OCI-LY7 (cell line): ENCODE data around the gene FMNL3. TPM values are rescaled to one million over a fixed set of nuclear protein-coding genes. Genes with fewer than 3 reads are reported as not detected.

ENCODE experiments used
- BruUV-seq: library from RNA; stranded (reverse); fragments of 400-500 nt; replicated peaks from 2 replicates; lab custom pipeline; 2021; lab: Mats Ljungman, UMichigan
- CTCF ChIA-PET: fragments of 300-600 bp; sonication (Branson Sonifier 250); formaldehyde crosslinking; loops from one replicate; lab custom pipeline; 2022; ENCODE audit warnings: antibody characterized with exemption; ENCODE audit not compliant: unreplicated experiment; lab: Charles Lee
- POLR2A ChIA-PET: fragments of 300-600 bp; sonication (Branson Sonifier 250); formaldehyde crosslinking; loops from one replicate; lab custom pipeline; 2022; ENCODE audit warnings: antibody characterized with exemption; lab: Charles Lee
- DNase-seq: peaks from one replicate; pipeline ENCODE4 v3.0.0-alpha.2; 2015; ENCODE audit warnings: low spot score
- H2AFZ ChIP-seq: fragments of 200-600 bp; sonication (generic), shearing (Covaris generic); 2 replicates; pipeline ENCODE4 v1.6.1; 2014; ENCODE audit warnings: mild to moderate bottlenecking, antibody characterized with exemption, low read length, moderate library complexity
- H3K27ac ChIP-seq: fragments of 200-600 bp; sonication (generic); 2 replicates; pipeline ENCODE4 v1.5.1; 2014; ENCODE audit warnings: mixed run types, low read depth, mild to moderate bottlenecking, moderate library complexity, low read length, inconsistent platforms; ENCODE audit not compliant: poor library complexity, severe bottlenecking
- H3K36me3 ChIP-seq: fragments of 200-600 bp; sonication (generic); 2 replicates; pipeline ENCODE4 v1.6.1; 2014; ENCODE audit warnings: mild to moderate bottlenecking, antibody characterized with exemption, low read length, moderate library complexity, mixed read lengths; ENCODE audit not compliant: insufficient read depth
- H3K4me1 ChIP-seq: fragments of 200-600 bp; sonication (generic); 2 replicates; pipeline ENCODE4 v1.5.1; 2014; ENCODE audit warnings: mild to moderate bottlenecking, low read length; ENCODE audit not compliant: insufficient read depth, poor library complexity, severe bottlenecking
- H3K4me2 ChIP-seq: fragments of 200-600 bp; sonication (generic); 2 replicates; pipeline ENCODE4 v1.6.1; 2014; ENCODE audit warnings: mild to moderate bottlenecking, low read length
- H3K4me3 ChIP-seq: fragments of 200-600 bp; sonication (generic); 2 replicates; pipeline ENCODE4 v1.5.1; 2014; ENCODE audit warnings: mild to moderate bottlenecking, low read depth, low read length; ENCODE audit not compliant: poor library complexity, severe bottlenecking
- H3K79me2 ChIP-seq: fragments of 200-600 bp; sonication (generic); 2 replicates; pipeline ENCODE4 v1.6.1; 2016; ENCODE audit warnings: low read depth, mild to moderate bottlenecking, low read length, moderate library complexity, mixed read lengths; ENCODE audit not compliant: insufficient read depth
- H3K9me2 ChIP-seq: fragments of 200-600 bp; sonication (generic); 2 replicates; pipeline ENCODE4 v1.6.1; 2016; ENCODE audit warnings: mild to moderate bottlenecking, low read length, mixed read lengths; ENCODE audit not compliant: insufficient read depth
- H3K9me3 ChIP-seq: fragments of 200-600 bp; sonication (generic); 2 replicates; pipeline ENCODE4 v1.6.1; 2014; ENCODE audit warnings: mild to moderate bottlenecking, mixed run types, low read length, mixed read lengths
- H4K20me1 ChIP-seq: fragments of 200-600 bp; sonication (generic); 2 replicates; pipeline ENCODE4 v1.6.1; 2014; ENCODE audit warnings: mild to moderate bottlenecking, antibody characterized with exemption, low read length, moderate library complexity, mixed read lengths; ENCODE audit not compliant: insufficient read depth
- CTCF ChIP-seq: fragments of 200-600 bp; sonication (generic); conservative IDR thresholded peaks from 2 replicates; pipeline ENCODE4 v1.5.1; 2014; ENCODE audit warnings: mild to moderate bottlenecking, antibody characterized with exemption, low read length, moderate library complexity, mixed read lengths
- EZH2phosphoT487 ChIP-seq: fragments of 200-600 bp; sonication (generic); IDR thresholded peaks from 2 replicates; pipeline ENCODE4 v1.6.1; 2018; ENCODE audit warnings: low read depth, borderline replicate concordance, mild to moderate bottlenecking, mixed run types, antibody characterized with exemption, low read length, moderate library complexity, mixed read lengths
- intact Hi-C: fragments of 100-400 bp; cut with micrococcal nuclease; formaldehyde crosslinking; loops from one replicate; pipeline ENCODE4 v1.10.0; 2022; ENCODE audit not compliant: unreplicated experiment
- total RNA-seq, 2 experiments: library from RNA; depleted of rRNA in 1 of 2; stranded (reverse); fragments of >200 nt in 1 of 2; shearing (Covaris generic) in 1 of 2; gene quantifications; 2 replicates each; pipeline ENCODE4 v1.2.3, GENCODE V29; 2014 to 2022

Gene FMNL3
- total RNA-seq, 2 experiments from 2014 or later: 13.8 to 28.7 TPM

GRCh38 chr12:49673446-49674317 lies 33.5 kb downstream of the FMNL3 start:
- no peaks in the 10 kb centered on the region for H3K9me3 ChIP-seq
- DNase-seq: no peak
- CTCF ChIA-PET: interaction anchor here (0.6 to 2.1 kb wide), 3 partner anchors 11 to 231 kb away, joined by 3 to 5 read pairs (median 3); no protein-coding TSS in a partner anchor
- H3K79me2 ChIP-seq: peaks cover 4% of the 10 kb centered on the region; the same call in 1 of the 2 replicates
- no peak overlapping the region for H2AFZ ChIP-seq
- BruUV-seq: no TSS peak
- POLR2A ChIA-PET: interaction anchor here (1.0 to 4.6 kb wide), 5 partner anchors 9 to 31 kb away, joined by 4 to 28 read pairs (median 8); no protein-coding TSS in a partner anchor
- H3K9me2 ChIP-seq: no peaks in the 10 kb centered on the region
- H3K27ac ChIP-seq: no peak overlapping the region
- H3K4me1 ChIP-seq: peaks cover 59% of the 10 kb centered on the region
- TF ChIP-seq CTCF: no peak
- no peak for TF ChIP-seq EZH2phosphoT487
- no peak overlapping the region for H3K4me2 ChIP-seq
- intact Hi-C loops: no loop called here
- H4K20me1 ChIP-seq: no peaks in the 10 kb centered on the region
- H3K4me3 ChIP-seq: no peak overlapping the region
- no peaks in the 10 kb centered on the region for H3K36me3 ChIP-seq

- peak overlapping the region; percentile 57 for H3K27ac ChIP-seq
- peaks cover 63% of the 10 kb centered on the region for H3K4me1 ChIP-seq
- no TSS peak for BruUV-seq
- TF ChIP-seq EZH2phosphoT487 (no peak), CTCF (no peak)
- H3K79me2 ChIP-seq: peaks cover 4% of the 10 kb centered on the region; the same call in 1 of the 2 replicates
- H2AFZ ChIP-seq: no peak overlapping the region
- no peak for DNase-seq
- H3K4me3 ChIP-seq: no peak overlapping the region
- intact Hi-C loops: no loop called here
- ChIA-PET CTCF (interaction anchor here (0.6 to 2.1 kb wide), 3 partner anchors 10 to 19 kb away, joined by 3 to 5 read pairs (median 3); no protein-coding TSS in a partner anchor), POLR2A (interaction anchor here (0.6 to 4.6 kb wide), 4 partner anchors 8 to 20 kb away, joined by 4 to 28 read pairs (median 7); no protein-coding TSS in a partner anchor)
- no peaks in the 10 kb centered on the region for H4K20me1 ChIP-seq
- no peaks in the 10 kb centered on the region for H3K9me2 ChIP-seq
- H3K4me2 ChIP-seq: peak overlapping the region; percentile 69
- no peaks in the 10 kb centered on the region for H3K9me3 ChIP-seq
- no peaks in the 10 kb centered on the region for H3K36me3 ChIP-seq
Measured at GRCh38 chr12:49672301-49673217, 34.6 kb downstream of the FMNL3 start.
